IMR-90 (cell line): ENCODE measurements around the gene ONECUT1. TPM values are rescaled to one million over a fixed set of nuclear protein-coding genes. Genes with fewer than 3 reads are reported as not detected.

Source experiments
- ATAC-seq: fragments of 200-7000 bp; cut with Tn5 transposase; 2 replicates; pipeline ENCODE4 v1.9.1; 2020; ENCODE audit warnings: low read depth, mild to moderate bottlenecking, moderate library complexity
- BruUV-seq: library from RNA; stranded (reverse); fragments of 400-500 nt; replicated peaks from 2 replicates; lab custom pipeline; 2021; lab: Mats Ljungman, UMichigan
- CTCF ChIA-PET: fragments of 300-600 bp; formaldehyde crosslinking; extraction: SDS; loops from one replicate; lab custom pipeline; 2021; ENCODE audit warnings: antibody characterized with exemption; lab: Yijun Ruan, JAX
- POLR2A ChIA-PET: fragments of 300-600 bp; sonication (Branson Sonifier 250); formaldehyde crosslinking; loops from one replicate; lab custom pipeline; 2022; ENCODE audit warnings: antibody characterized with exemption; ENCODE audit not compliant: unreplicated experiment; lab: Charles Lee
- DNase-seq: peaks from one replicate; pipeline ENCODE4 v3.0.0; 2013
- H2AFZ ChIP-seq: replicated peaks from 2 replicates; pipeline ENCODE3; 2013; ENCODE audit warnings: low read length, mild to moderate bottlenecking; ENCODE audit not compliant: poor library complexity
- H2AK5ac ChIP-seq: 2 replicates; pipeline ENCODE4 v1.6.1; 2013; ENCODE audit warnings: low read depth, low read length, inconsistent platforms
- H2AK9ac ChIP-seq: replicated peaks from 2 replicates; pipeline ENCODE3; 2013; ENCODE audit warnings: mild to moderate bottlenecking, low read depth, low read length, moderate library complexity; ENCODE audit not compliant: poor library complexity
- H2BK120ac ChIP-seq: 2 replicates; pipeline ENCODE4 v1.6.1; 2013; ENCODE audit warnings: low read depth, low read length, inconsistent platforms
- H2BK15ac ChIP-seq: 3 replicates; pipeline ENCODE4 v1.6.1; 2013; ENCODE audit warnings: low read depth, low read length, inconsistent platforms
- H2BK20ac ChIP-seq: 2 replicates; pipeline ENCODE4 v1.6.1; 2013; ENCODE audit warnings: low read depth, mild to moderate bottlenecking, inconsistent platforms, low read length, moderate library complexity
- H2BK5ac ChIP-seq: 2 replicates; pipeline ENCODE4 v1.6.1; 2013; ENCODE audit warnings: mild to moderate bottlenecking, low read depth, low read length, inconsistent platforms; ENCODE audit not compliant: poor library complexity, severe bottlenecking
- H3K14ac ChIP-seq: replicated peaks from 2 replicates; pipeline ENCODE4 v1.6.1; 2013; ENCODE audit warnings: low read depth, low read length, inconsistent platforms
- H3K18ac ChIP-seq: 2 replicates; pipeline ENCODE4 v1.6.1; 2013; ENCODE audit warnings: low read depth, low read length, control low read depth
- H3K23ac ChIP-seq: 2 replicates; pipeline ENCODE4 v1.6.1; 2013; ENCODE audit warnings: low read depth, low read length, inconsistent platforms
- H3K27ac ChIP-seq: 2 replicates; pipeline ENCODE4 v1.5.1; 2013; ENCODE audit warnings: mild to moderate bottlenecking, control low read depth, low read length; ENCODE audit not compliant: insufficient read depth
- H3K27me3 ChIP-seq: 2 replicates; pipeline ENCODE4 v1.6.1; 2013; ENCODE audit warnings: low read length; ENCODE audit not compliant: control insufficient read depth, insufficient read depth
- H3K36me3 ChIP-seq: 2 replicates; pipeline ENCODE4 v1.6.1; 2013; ENCODE audit warnings: low read length, mixed read lengths; ENCODE audit not compliant: control insufficient read depth, insufficient read depth
- H3K4ac ChIP-seq: 2 replicates; pipeline ENCODE4 v1.6.1; 2013; ENCODE audit warnings: low read depth, low read length, inconsistent platforms
- H3K4me1 ChIP-seq: 2 replicates; pipeline ENCODE4 v1.6.1; 2013; ENCODE audit warnings: low read length, mixed read lengths; ENCODE audit not compliant: control insufficient read depth, insufficient read depth
- H3K4me2 ChIP-seq: 2 replicates; pipeline ENCODE4 v1.6.1; 2013; ENCODE audit warnings: low read depth, mild to moderate bottlenecking, control low read depth, low read length, moderate library complexity
- H3K4me3 ChIP-seq: 2 replicates; pipeline ENCODE4 v1.5.1; 2013; ENCODE audit warnings: low read depth, mild to moderate bottlenecking, control low read depth, low read length, moderate library complexity; ENCODE audit not compliant: insufficient read depth
- H3K56ac ChIP-seq: 2 replicates; pipeline ENCODE4 v1.6.1; 2013; ENCODE audit warnings: low read length, inconsistent platforms; ENCODE audit not compliant: insufficient read depth; ENCODE audit errors: extremely low read depth
- H3K79me1 ChIP-seq, 2 experiments: 2 replicates each; pipeline ENCODE4 v1.6.1; 2013; ENCODE audit warnings: low read length in 2 of 2, inconsistent platforms in 1 of 2, low read depth in 1 of 2
- H3K9ac ChIP-seq: 2 replicates; pipeline ENCODE4 v1.6.1; 2013; ENCODE audit warnings: low read depth, low read length, control low read depth
- H3K9me1 ChIP-seq: 2 replicates; pipeline ENCODE4 v1.6.1; 2013; ENCODE audit warnings: low read length, inconsistent platforms; ENCODE audit not compliant: insufficient read depth
- H3K9me3 ChIP-seq: 2 replicates; pipeline ENCODE4 v1.6.1; 2013; ENCODE audit warnings: low read length; ENCODE audit not compliant: control insufficient read depth, insufficient read depth
- H4K20me1 ChIP-seq: 2 replicates; pipeline ENCODE4 v1.6.1; 2013; ENCODE audit warnings: low read length, inconsistent platforms; ENCODE audit not compliant: insufficient read depth
- H4K5ac ChIP-seq: 2 replicates; pipeline ENCODE4 v1.6.1; 2013; ENCODE audit warnings: mild to moderate bottlenecking, low read depth, low read length, control low read depth
- H4K8ac ChIP-seq, 2 experiments: 2 replicates each; pipeline ENCODE4 v1.6.1; 2013; ENCODE audit warnings: low read depth in 2 of 2, low read length in 2 of 2, control low read depth in 1 of 2, inconsistent platforms in 1 of 2
- H4K91ac ChIP-seq: 2 replicates; pipeline ENCODE4 v1.6.1; 2013; ENCODE audit warnings: low read depth, low read length, inconsistent platforms; ENCODE audit not compliant: insufficient read depth
- BHLHE40 ChIP-seq: fragments of 150-350 bp; IDR thresholded peaks from 2 replicates; pipeline ENCODE4 v1.6.1; 2016; ENCODE audit warnings: mild to moderate bottlenecking, low read depth, low read length
- CEBPB ChIP-seq: IDR thresholded peaks from 2 replicates; pipeline ENCODE4 v1.6.1; 2012; ENCODE audit warnings: low read depth, low read length, improper control_type of control experiment
- MAFK ChIP-seq: IDR thresholded peaks from 2 replicates; pipeline ENCODE4 v1.6.1; 2012; ENCODE audit warnings: low read depth, low read length, improper control_type of control experiment
- NFE2L2 ChIP-seq: fragments of 150-350 bp; IDR thresholded peaks from 2 replicates; pipeline ENCODE4 v1.6.1; 2016; ENCODE audit warnings: low read depth, mild to moderate bottlenecking, low read length
- RAD21 ChIP-seq: IDR thresholded peaks from 2 replicates; pipeline ENCODE4 v1.6.1; 2012; ENCODE audit warnings: low read length, improper control_type of control experiment
- RFX5 ChIP-seq: IDR thresholded peaks from 2 replicates; pipeline ENCODE4 v1.8.0; 2012; ENCODE audit warnings: low read depth, mild to moderate bottlenecking, low read length, moderate library complexity
- WGBS, 2 experiments: methylation state at CpG; one replicate each; pipeline versions ENCODE4 v1.1.5 to v1.1.7; 2013; ENCODE audit warnings: missing lambda C conversion rate in 2 of 2; ENCODE audit not compliant: insufficient read length in 1 of 2; ENCODE audit errors: extremely low coverage in 2 of 2; 5-methylcytosine and 5-hydroxymethylcytosine counted together
- dilution Hi-C: fragments of 300-500 bp; cut with HindIII; formaldehyde crosslinking; loops from one replicate; pipeline ENCODE4 v1.14.3; 2018; ENCODE audit warnings: low sequenced_read_pairs; ENCODE audit not compliant: unreplicated experiment
- in situ Hi-C: fragments of 300-500 bp; cut with MboI; formaldehyde crosslinking; loops from 3 replicates; pipeline ENCODE4 v1.14.3; 2019; ENCODE audit warnings: low sequenced_read_pairs, inconsistent platforms, mixed read lengths
- intact Hi-C: fragments of 100-400 bp; cut with micrococcal nuclease; formaldehyde crosslinking; loops from 2 replicates; pipeline ENCODE4 v1.10.0; 2022
- polyA plus RNA-seq, 3 experiments: library from polyadenylated mRNA; depleted of rRNA; stranded (reverse); fragments of >200 nt; gene quantifications; 2 replicates each; pipeline ENCODE4 v1.2.3, GENCODE V29; 2012; ENCODE audit warnings: low replicate concordance in 1 of 3
- total RNA-seq: library from RNA; depleted of rRNA; stranded (reverse); fragments of >200 nt; gene quantifications from 2 replicates; pipeline ENCODE4 v1.2.3, GENCODE V29; 2012
- TF ChIP-seq, protein P1 (sequence below): fragments of 150-350 bp; IDR thresholded peaks from 2 replicates; pipeline ENCODE4 v1.6.1; 2017; ENCODE audit warnings: mild to moderate bottlenecking, antibody characterized with exemption, low read length, low read depth
- TF ChIP-seq, protein P2 (sequence below): fragments of 150-350 bp; IDR thresholded peaks from 2 replicates; pipeline ENCODE4 v1.6.1; 2016; ENCODE audit warnings: low read depth, mild to moderate bottlenecking, low read length, moderate library complexity, borderline replicate concordance

Gene ONECUT1
- total and polyA plus RNA-seq, 2 of the 4 experiments (the other 2 are of a cell fraction) = not detected

DNA sequence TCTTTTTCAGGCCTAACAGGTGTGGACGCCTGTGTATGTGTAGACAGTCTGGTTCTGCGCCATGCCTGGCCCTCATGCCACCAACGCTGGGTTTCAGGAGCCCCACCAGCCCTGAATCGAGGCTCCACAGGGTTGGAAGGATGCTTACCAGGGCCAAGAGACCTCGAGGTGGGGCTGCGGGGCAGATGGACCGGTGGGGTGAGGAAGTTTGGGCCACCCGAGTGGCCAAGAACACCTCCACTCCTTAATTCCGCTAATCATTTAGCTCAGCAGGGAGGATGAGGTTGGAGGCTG lies 6.0 kb upstream of the ONECUT1 start:
- no peak overlapping the region for H3K4ac ChIP-seq
- no peak overlapping the region for H2BK120ac ChIP-seq
- BruUV-seq = no TSS peak
- intact Hi-C loops (no loop called here), dilution Hi-C loops (no loop called here), in situ Hi-C loops (no loop called here)
- H2BK20ac ChIP-seq = no peak overlapping the region
- no peak overlapping the region for H3K56ac ChIP-seq
- TF ChIP-seq, protein P1, sequence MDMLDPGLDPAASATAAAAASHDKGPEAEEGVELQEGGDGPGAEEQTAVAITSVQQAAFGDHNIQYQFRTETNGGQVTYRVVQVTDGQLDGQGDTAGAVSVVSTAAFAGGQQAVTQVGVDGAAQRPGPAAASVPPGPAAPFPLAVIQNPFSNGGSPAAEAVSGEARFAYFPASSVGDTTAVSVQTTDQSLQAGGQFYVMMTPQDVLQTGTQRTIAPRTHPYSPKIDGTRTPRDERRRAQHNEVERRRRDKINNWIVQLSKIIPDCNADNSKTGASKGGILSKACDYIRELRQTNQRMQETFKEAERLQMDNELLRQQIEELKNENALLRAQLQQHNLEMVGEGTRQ = no peak
- TF ChIP-seq NFE2L2 (no peak), CEBPB (no peak), MAFK (no peak), RAD21 (no peak), RFX5 (no peak), BHLHE40 (no peak)
- TF ChIP-seq, protein P2, sequence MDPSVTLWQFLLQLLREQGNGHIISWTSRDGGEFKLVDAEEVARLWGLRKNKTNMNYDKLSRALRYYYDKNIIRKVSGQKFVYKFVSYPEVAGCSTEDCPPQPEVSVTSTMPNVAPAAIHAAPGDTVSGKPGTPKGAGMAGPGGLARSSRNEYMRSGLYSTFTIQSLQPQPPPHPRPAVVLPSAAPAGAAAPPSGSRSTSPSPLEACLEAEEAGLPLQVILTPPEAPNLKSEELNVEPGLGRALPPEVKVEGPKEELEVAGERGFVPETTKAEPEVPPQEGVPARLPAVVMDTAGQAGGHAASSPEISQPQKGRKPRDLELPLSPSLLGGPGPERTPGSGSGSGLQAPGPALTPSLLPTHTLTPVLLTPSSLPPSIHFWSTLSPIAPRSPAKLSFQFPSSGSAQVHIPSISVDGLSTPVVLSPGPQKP = no peak
- no peaks in the 10 kb centered on the region for H3K36me3 ChIP-seq
- POLR2A ChIA-PET = no interaction called here
- H3K27me3 ChIP-seq = peaks cover 91% of the 10 kb centered on the region
- H2BK15ac ChIP-seq = no peak overlapping the region
- H2BK5ac ChIP-seq = no peak overlapping the region
- H3K9ac ChIP-seq = no peak overlapping the region
- no peak overlapping the region for H2AFZ ChIP-seq
- H4K8ac ChIP-seq = no peak overlapping the region
- H3K14ac ChIP-seq = no peak overlapping the region
- no CpG with 5 or more reads among the region's 9 CpGs for WGBS, 2 experiments
- H3K18ac ChIP-seq = no peak overlapping the region
- H4K5ac ChIP-seq = no peak overlapping the region
- ATAC-seq (no peak), DNase-seq (no peak)
- CTCF ChIA-PET = no interaction called here
- H2AK5ac ChIP-seq = no peak overlapping the region
- H2AK9ac ChIP-seq = no peak overlapping the region
- H3K4me1 ChIP-seq = no peaks in the 10 kb centered on the region
- H4K91ac ChIP-seq = no peak overlapping the region
- H3K9me3 ChIP-seq = peaks cover 13% of the 10 kb centered on the region
- no peaks in the 10 kb centered on the region for H4K20me1 ChIP-seq
- H3K9me1 ChIP-seq = no peaks in the 10 kb centered on the region
- H3K27ac ChIP-seq = no peak overlapping the region
- H3K79me1 ChIP-seq = no peaks in the 10 kb centered on the region
- H3K23ac ChIP-seq = no peak overlapping the region
- no peak overlapping the region for H3K4me3 ChIP-seq
- H3K4me2 ChIP-seq = no peak overlapping the region
